HEK293 (cell line): ENCODE measurements around the gene MSL2.

Experiments
- CTCF ChIA-PET: fragments of 350-600 bp; formaldehyde crosslinking; extraction: SDS; loops from one replicate; lab custom pipeline; 2021; ENCODE audit warnings: antibody characterized with exemption; lab: Yijun Ruan, JAX
- POLR2A ChIA-PET: fragments of 300-600 bp; formaldehyde crosslinking; extraction: SDS; loops from one replicate; lab custom pipeline; 2020; ENCODE audit warnings: antibody characterized with exemption, inconsistent platforms; lab: Yijun Ruan, JAX
- H3K27ac ChIP-seq: fragments of 200-500 bp; sonication (Bioruptor generic); 2 replicates; pipeline ENCODE4 v1.5.1; 2014; ENCODE audit warnings: low read depth, low read length, control low read depth, inconsistent platforms; ENCODE audit errors: extremely low read depth
- H3K36me3 ChIP-seq, 2 experiments: fragments of 200-500 bp in 1 of 2; sonication (Bioruptor generic) in 1 of 2; 1 replicate in 1 of 2; 2 replicates in 1 of 2; pipeline ENCODE4 v1.5.1; 2014 to 2017; ENCODE audit warnings: inconsistent platforms in 2 of 2, low read length in 2 of 2; ENCODE audit not compliant: control insufficient read depth in 2 of 2, insufficient read depth in 1 of 2
- H3K4me1 ChIP-seq: fragments of 200-500 bp; sonication (Bioruptor generic); 2 replicates; pipeline ENCODE4 v1.5.1; 2014; ENCODE audit warnings: mild to moderate bottlenecking, low read length, inconsistent platforms; ENCODE audit not compliant: control insufficient read depth, insufficient read depth
- H3K4me3 ChIP-seq: 2 replicates; pipeline ENCODE4 v1.5.1; 2011; ENCODE audit warnings: low read depth, mild to moderate bottlenecking, control low read depth, low read length, moderate library complexity
- H3K9me3 ChIP-seq: fragments of 200-500 bp; sonication (Bioruptor generic); 2 replicates; pipeline ENCODE4 v1.5.1; 2014; ENCODE audit warnings: low read depth, low read length, inconsistent platforms; ENCODE audit not compliant: control insufficient read depth, insufficient read depth
- GLIS1 ChIP-seq: fragments of 450-650 bp; formaldehyde crosslinking; IDR thresholded peaks from 2 replicates; pipeline ENCODE4 v1.5.1; 2016; ENCODE audit warnings: missing biosample characterization, missing genetic modification characterization
- MEIS1 ChIP-seq: sonication (generic); formaldehyde crosslinking; IDR thresholded peaks from 2 replicates; pipeline ENCODE4 v1.8.1; 2022; ENCODE audit warnings: missing genetic modification reagents, mild to moderate bottlenecking, borderline replicate concordance
- SALL2 ChIP-seq: fragments of 450-650 bp; formaldehyde crosslinking; IDR thresholded peaks from 2 replicates; pipeline ENCODE4 v1.5.0; 2017; ENCODE audit warnings: missing biosample characterization, mild to moderate bottlenecking, missing genetic modification characterization, borderline replicate concordance
- SP2 ChIP-seq: fragments of 450-650 bp; formaldehyde crosslinking; IDR thresholded peaks from 2 replicates; pipeline ENCODE4 v1.5.1; 2016; ENCODE audit warnings: missing biosample characterization, missing genetic modification characterization
- SP3 ChIP-seq: fragments of 450-650 bp; formaldehyde crosslinking; IDR thresholded peaks from 2 replicates; pipeline ENCODE4 v1.5.1; 2016; ENCODE audit warnings: missing biosample characterization, missing genetic modification characterization
- SP7 ChIP-seq: fragments of 450-650 bp; formaldehyde crosslinking; IDR thresholded peaks from 2 replicates; pipeline ENCODE4 v1.5.1; 2016; ENCODE audit warnings: missing biosample characterization, missing genetic modification characterization
- TRIM28 ChIP-seq: IDR thresholded peaks from 2 replicates; pipeline ENCODE4 v1.6.1; 2011; ENCODE audit warnings: low read length, control low read depth, borderline replicate concordance
- ZBTB20 ChIP-seq: fragments of 450-650 bp; formaldehyde crosslinking; IDR thresholded peaks from 2 replicates; pipeline ENCODE4 v1.5.1; 2016; ENCODE audit warnings: missing biosample characterization, missing genetic modification characterization
- ZBTB8A ChIP-seq: fragments of 450-650 bp; formaldehyde crosslinking; IDR thresholded peaks from 2 replicates; pipeline ENCODE4 v1.5.1; 2016; ENCODE audit warnings: missing biosample characterization, missing genetic modification characterization
- ZNF133 ChIP-seq: fragments of 450-650 bp; formaldehyde crosslinking; IDR thresholded peaks from 2 replicates; pipeline ENCODE4 v1.5.1; 2016; ENCODE audit warnings: missing biosample characterization, missing genetic modification characterization
- ZNF19 ChIP-seq: fragments of 450-650 bp; formaldehyde crosslinking; IDR thresholded peaks from 2 replicates; pipeline ENCODE4; 2016; ENCODE audit warnings: missing biosample characterization, missing genetic modification characterization, low read depth
- ZNF24 ChIP-seq: fragments of 450-650 bp; formaldehyde crosslinking; IDR thresholded peaks from 2 replicates; pipeline ENCODE4 v1.5.1; 2016; ENCODE audit warnings: missing biosample characterization, missing genetic modification characterization
- ZNF391 ChIP-seq: fragments of 450-650 bp; formaldehyde crosslinking; IDR thresholded peaks from 2 replicates; pipeline ENCODE4 v1.5.1; 2016; ENCODE audit warnings: low read depth, missing biosample characterization, missing genetic modification characterization, borderline replicate concordance
- ZNF510 ChIP-seq: fragments of 450-650 bp; formaldehyde crosslinking; IDR thresholded peaks from 2 replicates; pipeline ENCODE4 v1.5.1; 2018; ENCODE audit warnings: mild to moderate bottlenecking, missing genetic modification characterization, missing biosample characterization; ENCODE audit not compliant: insufficient replicate concordance
- ZNF623 ChIP-seq: fragments of 450-650 bp; formaldehyde crosslinking; IDR thresholded peaks from 2 replicates; pipeline ENCODE4 v1.5.1; 2016; ENCODE audit warnings: missing biosample characterization, missing genetic modification characterization
- ZNF626 ChIP-seq: fragments of 450-650 bp; sonication (Bioruptor Pico); formaldehyde crosslinking; IDR thresholded peaks from 2 replicates; pipeline ENCODE4 v1.5.1; 2018; ENCODE audit warnings: missing biosample characterization, missing genetic modification characterization, inconsistent platforms
- ZNF660 ChIP-seq: fragments of 450-650 bp; IDR thresholded peaks from 2 replicates; pipeline ENCODE4 v1.5.1; 2018; ENCODE audit warnings: missing biosample characterization, mild to moderate bottlenecking, missing genetic modification characterization
- ZNF777 ChIP-seq: fragments of 450-650 bp; formaldehyde crosslinking; IDR thresholded peaks from 2 replicates; pipeline ENCODE4 v1.5.1; 2017; ENCODE audit warnings: missing biosample characterization, missing genetic modification characterization, borderline replicate concordance
- TF ChIP-seq, protein P1 (sequence below): fragments of 450-650 bp; formaldehyde crosslinking; IDR thresholded peaks from 2 replicates; pipeline ENCODE4 v1.5.1; 2016; ENCODE audit warnings: missing biosample characterization, missing genetic modification characterization
- TF ChIP-seq, protein P2 (sequence below): fragments of 450-650 bp; formaldehyde crosslinking; IDR thresholded peaks from 2 replicates; pipeline ENCODE4 v1.5.1; 2016; ENCODE audit warnings: missing biosample characterization, missing genetic modification characterization
- TF ChIP-seq, protein P3 (sequence below): fragments of 450-650 bp; formaldehyde crosslinking; IDR thresholded peaks from 2 replicates; pipeline ENCODE4 v1.5.1; 2017; ENCODE audit warnings: missing biosample characterization, missing genetic modification characterization

Gene MSL2

DNA sequence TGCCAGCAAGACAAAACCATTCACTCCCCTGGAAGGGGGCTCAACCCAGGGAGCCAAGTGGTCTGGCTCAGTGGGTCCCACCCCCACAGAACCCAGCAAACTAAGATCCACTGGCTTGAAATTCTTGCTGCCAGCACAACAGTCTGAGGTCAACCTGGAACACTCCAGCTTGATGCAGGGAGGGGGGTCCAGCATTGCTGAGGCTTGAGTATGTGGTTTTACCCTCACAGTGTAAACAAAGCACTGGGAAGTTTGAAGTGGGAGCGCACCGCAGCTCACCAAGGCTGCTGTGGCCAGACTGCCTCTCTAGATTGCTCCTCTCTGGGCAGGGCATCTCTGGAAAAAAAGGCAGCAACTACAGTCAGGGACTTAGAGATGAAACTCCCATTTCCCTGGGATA is 81.7 kb downstream of the MSL2 start (continued):
- TF ChIP-seq SALL2 = no peak
- TF ChIP-seq, all 188 proteins: peak for 0

DNA sequence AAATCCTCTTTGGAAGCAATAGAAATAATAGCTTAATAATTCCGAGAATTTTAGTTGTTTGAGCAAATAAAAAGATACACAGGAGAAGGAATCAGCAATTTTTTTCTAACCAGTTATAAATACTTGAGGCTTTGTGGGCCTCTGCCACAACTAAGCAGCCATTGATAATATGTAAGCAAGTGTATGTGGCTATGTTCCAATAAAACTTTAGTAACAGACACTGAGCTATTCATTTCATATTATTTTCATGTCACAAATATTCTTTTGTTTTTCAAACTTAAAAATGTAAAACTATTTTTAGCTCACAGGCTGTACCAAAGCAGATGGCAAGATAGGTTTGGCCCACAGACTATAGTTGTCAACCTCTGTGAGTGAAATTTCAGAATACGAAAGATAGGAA is 85.7 kb downstream of the MSL2 start:
- TF ChIP-seq ZBTB8A = no peak
- no peak for TF ChIP-seq ZNF626 (tag by site-specific recombination)
- TF ChIP-seq, protein P1, sequence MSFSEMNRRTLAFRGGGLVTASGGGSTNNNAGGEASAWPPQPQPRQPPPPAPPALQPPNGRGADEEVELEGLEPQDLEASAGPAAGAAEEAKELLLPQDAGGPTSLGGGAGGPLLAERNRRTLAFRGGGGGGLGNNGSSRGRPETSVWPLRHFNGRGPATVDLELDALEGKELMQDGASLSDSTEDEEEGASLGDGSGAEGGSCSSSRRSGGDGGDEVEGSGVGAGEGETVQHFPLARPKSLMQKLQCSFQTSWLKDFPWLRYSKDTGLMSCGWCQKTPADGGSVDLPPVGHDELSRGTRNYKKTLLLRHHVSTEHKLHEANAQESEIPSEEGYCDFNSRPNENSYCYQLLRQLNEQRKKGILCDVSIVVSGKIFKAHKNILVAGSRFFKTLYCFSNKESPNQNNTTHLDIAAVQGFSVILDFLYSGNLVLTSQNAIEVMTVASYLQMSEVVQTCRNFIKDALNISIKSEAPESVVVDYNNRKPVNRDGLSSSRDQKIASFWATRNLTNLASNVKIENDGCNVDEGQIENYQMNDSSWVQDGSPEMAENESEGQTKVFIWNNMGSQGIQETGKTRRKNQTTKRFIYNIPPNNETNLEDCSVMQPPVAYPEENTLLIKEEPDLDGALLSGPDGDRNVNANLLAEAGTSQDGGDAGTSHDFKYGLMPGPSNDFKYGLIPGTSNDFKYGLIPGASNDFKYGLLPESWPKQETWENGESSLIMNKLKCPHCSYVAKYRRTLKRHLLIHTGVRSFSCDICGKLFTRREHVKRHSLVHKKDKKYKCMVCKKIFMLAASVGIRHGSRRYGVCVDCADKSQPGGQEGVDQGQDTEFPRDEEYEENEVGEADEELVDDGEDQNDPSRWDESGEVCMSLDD (tag by site-specific recombination) = no peak
- no peak for TF ChIP-seq ZNF777
- no peak for TF ChIP-seq SP3 (tag by site-specific recombination)
- POLR2A ChIA-PET = no interaction called here

DNA sequence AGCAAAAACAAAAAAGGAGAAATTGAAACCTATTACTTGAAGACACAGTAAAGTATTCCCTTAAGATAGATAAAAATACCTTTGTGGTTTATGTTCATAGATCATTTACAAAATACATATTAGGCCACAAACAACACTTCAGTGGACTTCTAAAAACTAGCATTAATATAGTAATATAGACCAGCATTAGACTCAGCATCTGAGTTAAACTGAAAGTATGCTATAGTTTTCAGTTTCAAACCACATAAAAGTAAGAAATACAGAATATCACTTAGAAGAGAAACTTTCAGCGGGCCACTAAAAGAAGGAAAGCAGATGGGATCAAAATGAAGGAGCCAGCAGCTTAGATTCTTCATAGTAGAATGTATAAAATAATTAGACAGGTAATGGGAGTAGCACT is 86.6 kb downstream of the MSL2 start:
- H3K9me3 ChIP-seq = no peaks in the 10 kb centered on the region
- ChIA-PET POLR2A (no interaction called here), CTCF (no interaction called here)
- no peak overlapping the region for H3K4me3 ChIP-seq
- no peaks in the 10 kb centered on the region for H3K4me1 ChIP-seq
- no peak overlapping the region for H3K27ac ChIP-seq
- TF ChIP-seq ZNF24 (tag by site-specific recombination) (no peak), SP2 (tag by site-specific recombination) (no peak), ZNF19 (tag by site-specific recombination) (no peak), ZNF660 (tag by site-specific recombination) (no peak), GLIS1 (tag by site-specific recombination) (no peak), TRIM28 (no peak), SP7 (tag by site-specific recombination) (no peak), MEIS1 (no peak)
- TF ChIP-seq, protein P2, sequence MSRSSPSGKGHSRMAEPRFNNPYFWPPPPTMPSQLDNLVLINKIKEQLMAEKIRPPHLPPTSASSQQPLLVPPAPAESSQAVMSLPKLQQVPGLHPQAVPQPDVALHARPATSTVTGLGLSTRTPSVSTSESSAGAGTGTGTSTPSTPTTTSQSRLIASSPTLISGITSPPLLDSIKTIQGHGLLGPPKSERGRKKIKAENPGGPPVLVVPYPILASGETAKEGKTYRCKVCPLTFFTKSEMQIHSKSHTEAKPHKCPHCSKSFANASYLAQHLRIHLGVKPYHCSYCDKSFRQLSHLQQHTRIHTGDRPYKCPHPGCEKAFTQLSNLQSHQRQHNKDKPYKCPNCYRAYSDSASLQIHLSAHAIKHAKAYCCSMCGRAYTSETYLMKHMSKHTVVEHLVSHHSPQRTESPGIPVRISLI = no peak
- H3K36me3 ChIP-seq = no peaks in the 10 kb centered on the region

More for the DNA sequence above, 85.7 kb downstream of the MSL2 start:
- H3K36me3 ChIP-seq = no peaks in the 10 kb centered on the region
- H3K4me3 ChIP-seq = no peak overlapping the region
- no peaks in the 10 kb centered on the region for H3K9me3 ChIP-seq
- CTCF ChIA-PET = no interaction called here
- no peaks in the 10 kb centered on the region for H3K4me1 ChIP-seq
- no peak overlapping the region for H3K27ac ChIP-seq

DNA sequence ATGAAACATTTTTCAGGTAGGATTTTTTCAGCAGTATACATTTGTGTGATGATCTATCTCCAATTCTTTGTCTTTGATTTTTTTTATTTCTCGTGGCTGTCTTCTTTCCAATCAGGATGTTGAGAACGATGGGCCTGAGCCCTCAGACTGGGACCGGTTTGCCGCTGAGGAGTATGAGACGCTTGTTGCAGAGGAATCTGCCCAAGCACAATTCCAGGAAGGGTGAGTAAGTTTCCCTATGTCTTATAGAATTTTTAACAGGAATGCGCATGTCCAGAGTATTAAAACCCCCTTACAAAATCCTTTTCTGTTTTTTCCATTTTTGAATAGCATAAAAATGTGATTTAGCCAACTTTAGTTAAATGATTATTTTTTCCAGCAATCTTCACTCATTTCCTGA is 90.0 kb downstream of the MSL2 start:
- TF ChIP-seq ZNF623 (tag by site-specific recombination) = no peak
- no peak for TF ChIP-seq ZNF510 (tag by site-specific recombination)
- no peak for TF ChIP-seq ZNF133
- no peak for TF ChIP-seq ZNF777
- TF ChIP-seq ZNF391 (tag by site-specific recombination) = no peak
- TF ChIP-seq, protein P3, sequence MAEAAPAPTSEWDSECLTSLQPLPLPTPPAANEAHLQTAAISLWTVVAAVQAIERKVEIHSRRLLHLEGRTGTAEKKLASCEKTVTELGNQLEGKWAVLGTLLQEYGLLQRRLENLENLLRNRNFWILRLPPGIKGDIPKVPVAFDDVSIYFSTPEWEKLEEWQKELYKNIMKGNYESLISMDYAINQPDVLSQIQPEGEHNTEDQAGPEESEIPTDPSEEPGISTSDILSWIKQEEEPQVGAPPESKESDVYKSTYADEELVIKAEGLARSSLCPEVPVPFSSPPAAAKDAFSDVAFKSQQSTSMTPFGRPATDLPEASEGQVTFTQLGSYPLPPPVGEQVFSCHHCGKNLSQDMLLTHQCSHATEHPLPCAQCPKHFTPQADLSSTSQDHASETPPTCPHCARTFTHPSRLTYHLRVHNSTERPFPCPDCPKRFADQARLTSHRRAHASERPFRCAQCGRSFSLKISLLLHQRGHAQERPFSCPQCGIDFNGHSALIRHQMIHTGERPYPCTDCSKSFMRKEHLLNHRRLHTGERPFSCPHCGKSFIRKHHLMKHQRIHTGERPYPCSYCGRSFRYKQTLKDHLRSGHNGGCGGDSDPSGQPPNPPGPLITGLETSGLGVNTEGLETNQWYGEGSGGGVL (tag by site-specific recombination) = no peak
- TF ChIP-seq ZNF626 (tag by site-specific recombination) = no peak
- TF ChIP-seq ZBTB20 = no peak
- Histone ChIP-seq H3K27ac (no peak overlapping the region), H3K4me3 (no peak overlapping the region), H3K9me3 (no peaks in the 10 kb centered on the region), H3K4me1 (no peaks in the 10 kb centered on the region), H3K36me3 (no peaks in the 10 kb centered on the region)
- POLR2A ChIA-PET = no interaction called here
- CTCF ChIA-PET = no interaction called here
